ENCODE data around the gene EGFL7. TPM values are rescaled to one million over a fixed set of nuclear protein-coding genes. Genes with fewer than 3 reads are reported as not detected.

Gene EGFL7
- total RNA-seq, 1 experiment from 2014 or later, result 79.5 TPM

- no peaks in the 10 kb centered on the region for H3K27me3 ChIP-seq (replicated peaks; ENCODE audit: insufficient read depth, low read depth, low read length, poor library complexity)
- peaks cover 9% of the 10 kb centered on the region for H3K4me1 ChIP-seq (ENCODE audit: insufficient read depth, low read length, poor library complexity, severe bottlenecking)
- no peak overlapping the region for H3K4me3 ChIP-seq (ENCODE audit: low read depth, low read length, poor library complexity, severe bottlenecking)
- no TSS peak for BruUV-seq (replicated peaks)
- DNase-seq (ENCODE audit: low spot score), result no peak
- intact Hi-C loops (cut with micrococcal nuclease; ENCODE audit: unreplicated experiment), result no loop called here
- peaks cover 12% of the 10 kb centered on the region for H3K36me3 ChIP-seq (ENCODE audit: insufficient read depth, low read length, poor library complexity, severe bottlenecking)
- ChIA-PET POLR2A (ENCODE audit: low non-redundant PET) (no interaction called here), CTCF (no interaction called here)
- TF ChIP-seq EZH2 (IDR thresholded peaks at IDR 0.05; ENCODE audit: borderline replicate concordance, low read depth, low read length, poor library complexity, severe bottlenecking) (no peak), CTCF (conservative IDR thresholded peaks at IDR 0.05; ENCODE audit: low read depth, low read length) (no peak)
- H3K9me3 ChIP-seq (ENCODE audit: low read depth, low read length, poor library complexity, severe bottlenecking), result no peaks in the 10 kb centered on the region
- no peak overlapping the region for H3K27ac ChIP-seq (ENCODE audit: low read depth, low read length, poor library complexity, severe bottlenecking)
Measured at GRCh38 chr9:136673975-136674785, 11.5 kb downstream of the EGFL7 start.

- TF ChIP-seq CTCF (conservative IDR thresholded peaks at IDR 0.05; ENCODE audit: low read depth, low read length) (no peak), EZH2 (IDR thresholded peaks at IDR 0.05; ENCODE audit: borderline replicate concordance, low read depth, low read length, poor library complexity, severe bottlenecking) (no peak)
- intact Hi-C loops (cut with micrococcal nuclease; ENCODE audit: unreplicated experiment), result no loop called here
- Histone ChIP-seq H3K4me1 (ENCODE audit: insufficient read depth, low read length, poor library complexity, severe bottlenecking) (peaks cover 14% of the 10 kb centered on the region), H3K36me3 (ENCODE audit: insufficient read depth, low read length, poor library complexity, severe bottlenecking) (peaks cover 12% of the 10 kb centered on the region), H3K27ac (ENCODE audit: low read depth, low read length, poor library complexity, severe bottlenecking) (no peak overlapping the region), H3K4me3 (ENCODE audit: low read depth, low read length, poor library complexity, severe bottlenecking) (no peak overlapping the region), H3K27me3 (replicated peaks; ENCODE audit: insufficient read depth, low read depth, low read length, poor library complexity) (no peaks in the 10 kb centered on the region), H3K9me3 (ENCODE audit: low read depth, low read length, poor library complexity, severe bottlenecking) (no peaks in the 10 kb centered on the region)
- ChIA-PET CTCF (no interaction called here), POLR2A (ENCODE audit: low non-redundant PET) (no interaction called here)
- BruUV-seq (replicated peaks), result no TSS peak
- DNase-seq (ENCODE audit: low spot score), result no peak
Measured at GRCh38 chr9:136674786-136675349, 12.2 kb downstream of the EGFL7 start.

- Histone ChIP-seq H3K4me3 (ENCODE audit: low read depth, low read length, poor library complexity, severe bottlenecking) (no peak overlapping the region), H3K27me3 (replicated peaks; ENCODE audit: insufficient read depth, low read depth, low read length, poor library complexity) (no peaks in the 10 kb centered on the region), H3K9me3 (ENCODE audit: low read depth, low read length, poor library complexity, severe bottlenecking) (no peaks in the 10 kb centered on the region), H3K4me1 (ENCODE audit: insufficient read depth, low read length, poor library complexity, severe bottlenecking) (peaks cover 16% of the 10 kb centered on the region), H3K27ac (ENCODE audit: low read depth, low read length, poor library complexity, severe bottlenecking) (no peak overlapping the region), H3K36me3 (ENCODE audit: insufficient read depth, low read length, poor library complexity, severe bottlenecking) (peaks cover 9% of the 10 kb centered on the region)
- no TSS peak for BruUV-seq (replicated peaks)
- TF ChIP-seq CTCF (conservative IDR thresholded peaks at IDR 0.05; ENCODE audit: low read depth, low read length) (no peak), EZH2 (IDR thresholded peaks at IDR 0.05; ENCODE audit: borderline replicate concordance, low read depth, low read length, poor library complexity, severe bottlenecking) (no peak)
- intact Hi-C loops (cut with micrococcal nuclease; ENCODE audit: unreplicated experiment), result no loop called here
- no peak for DNase-seq (ENCODE audit: low spot score)
- ChIA-PET POLR2A (ENCODE audit: low non-redundant PET) (no interaction called here), CTCF (no interaction called here)
Measured at GRCh38 chr9:136675477-136676296, 13.0 kb downstream of the EGFL7 start.
